UCSD-AML1 (cell line): ENCODE results near the gene MIOX.

Experiments used
- DNase-seq: peaks from one replicate; lab custom pipeline; 2025; ENCODE audit not compliant: unreplicated experiment; lab: John Stamatoyannopoulos, UW

Gene MIOX

DNA sequence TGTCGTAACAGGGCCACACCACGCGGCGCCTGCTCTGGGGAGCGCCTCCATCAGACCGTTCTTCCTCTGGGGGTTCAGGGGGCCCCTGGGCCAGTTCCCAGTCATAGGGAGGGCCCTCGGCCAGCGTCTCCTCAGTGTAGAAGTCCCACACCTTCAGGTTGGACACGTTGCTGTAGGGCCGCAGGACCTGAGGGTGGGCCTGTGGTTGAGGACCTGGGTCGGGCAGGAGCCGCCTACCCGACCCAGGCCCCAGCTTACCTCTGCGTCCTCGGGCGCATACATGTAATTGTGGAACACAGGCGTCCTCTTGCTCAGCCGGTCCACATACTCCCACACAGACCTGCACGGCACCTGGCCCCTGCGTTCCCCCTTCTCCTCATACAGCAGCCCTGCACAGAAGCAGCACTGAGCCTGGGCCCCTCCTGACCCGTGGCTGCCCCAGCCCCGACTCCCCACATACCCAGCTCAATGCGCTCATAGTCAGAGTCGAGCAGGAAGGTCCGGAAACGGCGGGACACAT lies 32.0 kb upstream of the MIOX start:
- no peak for DNase-seq

DNA sequence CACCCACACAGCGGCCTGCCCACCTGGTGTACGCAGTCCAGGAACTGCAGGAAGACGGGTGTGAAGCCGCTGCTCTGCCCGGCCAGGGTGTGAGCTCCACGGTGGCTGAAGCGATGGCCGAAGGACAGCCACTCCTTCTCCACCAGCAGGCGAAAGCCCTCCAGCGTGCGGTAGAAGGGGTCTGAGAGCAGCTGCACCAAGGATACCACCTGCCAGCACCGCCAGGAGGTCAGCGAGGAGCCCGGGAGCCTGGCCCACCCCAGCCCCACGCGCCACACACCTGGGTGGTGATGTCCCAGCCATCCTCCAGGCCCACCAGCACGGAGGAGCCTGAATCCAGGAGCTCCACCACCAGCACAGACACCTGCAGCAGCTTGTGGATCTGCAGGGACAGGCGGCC lies 31.5 kb upstream of the MIOX start:
- DNase-seq = no peak

DNA sequence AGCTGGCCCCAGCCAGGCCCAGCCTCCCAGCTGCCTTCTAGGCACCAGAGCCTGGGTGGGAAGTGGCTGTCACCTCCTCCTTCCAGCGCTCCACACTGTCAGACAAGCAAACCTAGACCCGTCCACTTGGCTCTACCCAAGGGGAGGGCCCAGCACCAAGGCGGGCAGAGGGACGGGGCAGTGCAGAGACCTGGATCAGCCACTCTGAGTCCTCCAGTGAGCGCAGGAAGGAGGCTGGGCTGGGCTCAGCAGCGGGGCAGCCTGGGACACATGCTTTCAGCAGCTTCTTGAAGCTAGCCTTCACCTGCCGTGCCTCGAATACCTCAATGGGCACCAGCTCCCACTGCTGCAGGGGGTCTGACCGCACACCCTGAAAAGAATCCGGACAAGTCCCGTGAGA lies 30.6 kb upstream of the MIOX start:
- no peak for DNase-seq

DNA sequence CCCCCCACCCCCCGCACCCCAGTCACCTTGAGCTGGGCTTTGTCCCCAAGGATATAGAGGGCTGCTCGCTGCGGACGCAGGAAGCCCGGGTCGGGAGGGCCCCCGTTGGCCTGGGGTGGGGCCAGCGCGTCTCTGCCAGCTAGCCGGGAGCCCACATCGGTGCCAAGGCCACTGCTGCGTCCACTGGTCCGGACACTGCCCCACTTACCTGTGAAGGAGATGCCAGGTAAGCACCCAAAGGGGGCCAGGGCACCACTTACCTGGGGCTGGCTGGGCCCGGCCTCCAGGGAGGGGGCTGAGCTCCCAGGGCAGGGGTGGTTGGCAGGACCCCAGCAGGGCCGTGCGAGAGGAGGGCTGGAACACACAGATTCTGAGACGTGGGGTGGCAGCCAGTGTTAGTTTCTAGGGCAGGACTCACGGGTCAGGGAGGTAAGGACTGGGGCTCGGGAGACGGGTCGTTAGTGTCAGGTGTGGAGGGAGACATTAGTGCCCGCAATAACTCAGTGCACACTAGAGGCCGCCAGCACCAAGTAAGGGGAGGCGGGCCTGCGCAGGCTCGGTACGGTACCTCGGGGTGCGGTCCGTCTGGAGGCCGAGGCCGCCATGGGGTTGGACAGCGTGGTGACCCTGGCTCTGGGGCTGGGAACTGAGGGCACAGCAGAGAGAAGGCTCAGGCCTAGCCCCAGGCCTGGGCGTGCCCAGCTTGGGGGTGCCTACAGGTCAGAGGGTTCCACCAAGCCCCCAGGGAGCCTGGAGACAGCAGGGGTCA lies 30.0 kb upstream of the MIOX start:
- no peak for DNase-seq

DNA sequence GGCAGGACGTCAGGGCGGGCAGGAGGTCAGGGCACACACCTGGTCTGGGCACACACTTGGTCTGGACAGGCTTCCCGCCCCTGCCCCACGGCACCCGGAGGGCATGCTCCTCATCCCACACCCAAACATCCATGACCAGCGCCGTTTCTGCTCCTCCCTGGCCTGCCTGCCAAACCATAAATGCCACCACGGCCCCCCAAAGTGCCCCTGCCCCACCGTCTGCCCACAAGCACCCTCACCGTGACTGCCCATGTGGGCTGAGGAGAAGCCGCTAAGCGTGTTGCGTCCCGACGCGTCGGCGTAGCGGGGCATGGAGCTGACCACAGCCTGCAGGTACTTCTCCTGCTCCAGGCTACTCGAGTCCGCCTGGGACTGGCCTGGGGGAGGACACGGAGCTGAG lies 27.6 kb upstream of the MIOX start:
- DNase-seq = no peak

DNA sequence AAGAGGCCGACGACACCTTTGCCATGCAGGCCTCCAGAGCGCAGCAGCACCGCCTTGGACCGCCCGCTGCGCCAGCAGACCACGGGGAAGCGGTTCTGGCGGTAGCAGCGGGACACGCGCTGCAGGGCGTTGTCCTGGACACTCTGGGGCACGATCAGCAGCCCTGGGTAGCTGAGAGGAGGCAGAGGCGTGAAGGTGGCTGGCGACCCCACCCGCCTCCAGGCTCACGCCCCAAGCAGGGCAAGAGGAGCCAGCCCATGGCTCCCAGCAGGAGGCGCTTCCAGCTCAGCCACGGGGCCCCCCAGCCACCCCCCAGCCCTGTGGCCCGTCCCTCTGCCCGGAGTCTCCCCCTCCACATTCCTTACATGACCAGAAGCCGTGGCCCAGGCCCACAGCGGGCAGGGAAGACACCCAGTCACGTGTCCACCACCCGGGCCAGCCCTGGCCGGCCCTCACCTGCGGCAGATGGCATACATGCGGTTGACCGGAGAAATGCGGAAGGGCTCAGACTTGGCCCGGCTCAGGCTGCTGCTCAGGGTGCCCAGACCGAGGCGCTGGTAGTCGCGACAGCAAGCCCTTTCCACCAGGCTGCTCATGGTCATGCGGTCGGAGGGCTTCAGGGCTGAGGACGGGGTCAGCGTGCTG lies 27.0 kb upstream of the MIOX start:
- DNase-seq = no peak

DNA sequence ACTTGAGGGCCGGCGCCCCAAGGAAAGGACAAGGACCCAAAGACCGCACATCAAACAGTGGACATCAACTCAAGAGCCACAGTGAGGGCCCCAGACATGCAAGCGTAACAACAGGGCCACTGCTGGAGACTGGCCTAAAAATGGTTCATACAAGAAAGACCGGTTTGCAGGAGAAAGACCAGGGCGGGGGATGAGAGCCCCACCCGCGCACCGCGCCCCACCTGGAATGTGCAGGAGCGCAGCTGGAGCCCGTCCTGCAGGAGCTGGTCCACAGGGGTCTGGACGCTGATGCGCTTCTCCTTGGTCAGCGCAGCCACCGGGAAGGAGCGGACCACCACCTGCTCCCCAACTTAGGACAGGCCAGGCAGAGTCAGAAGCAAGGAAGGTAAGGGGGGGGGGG lies 25.7 kb upstream of the MIOX start:
- DNase-seq = no peak

DNA sequence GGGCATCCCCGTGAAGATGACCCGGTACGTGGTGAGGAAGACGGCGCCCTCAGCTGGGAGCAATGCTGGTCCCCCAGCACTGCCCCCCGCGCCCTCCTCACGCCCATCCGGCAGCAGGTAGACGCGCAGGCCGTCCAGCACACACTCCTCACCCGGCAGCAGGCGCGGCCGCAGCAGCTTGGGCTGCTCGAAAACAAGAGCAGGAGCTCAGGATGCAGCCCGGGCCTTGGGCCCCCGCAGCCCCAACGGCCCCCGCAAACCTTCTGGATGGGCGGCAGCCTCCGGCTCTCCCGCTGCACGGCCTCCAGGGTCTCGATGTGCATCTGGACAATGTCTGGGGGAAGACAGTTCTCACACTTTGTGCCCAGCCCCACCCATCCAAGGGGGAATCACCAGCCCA lies 25.1 kb upstream of the MIOX start:
- no peak for DNase-seq

DNA sequence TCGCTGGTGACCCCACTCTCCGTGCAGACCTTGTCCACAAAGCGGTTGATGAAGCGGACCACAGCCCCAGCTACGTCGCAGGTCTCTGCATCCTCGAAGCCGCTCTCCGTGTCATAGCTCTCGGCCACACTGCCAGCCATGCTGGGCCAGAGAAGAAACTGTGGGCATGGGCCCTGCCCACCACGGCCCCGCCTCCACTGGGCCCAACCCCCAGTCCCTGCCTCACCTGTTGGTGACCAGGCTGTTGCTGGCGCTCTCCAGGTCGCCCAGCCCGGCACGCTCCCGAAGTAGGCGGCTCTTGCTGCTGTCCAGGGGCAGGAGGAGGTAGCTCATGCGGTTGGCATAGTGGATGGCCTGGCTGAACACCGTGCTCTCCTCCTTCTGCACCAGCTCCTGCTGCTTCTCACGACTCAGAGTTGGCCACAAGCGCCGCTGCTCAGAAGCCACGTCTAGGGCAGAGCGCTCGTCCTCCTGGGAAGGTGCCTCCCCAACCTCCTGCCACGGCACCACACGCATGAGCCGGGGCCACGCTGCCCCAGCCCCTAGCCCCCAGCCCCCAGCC lies 24.6 kb upstream of the MIOX start:
- DNase-seq = no peak

DNA sequence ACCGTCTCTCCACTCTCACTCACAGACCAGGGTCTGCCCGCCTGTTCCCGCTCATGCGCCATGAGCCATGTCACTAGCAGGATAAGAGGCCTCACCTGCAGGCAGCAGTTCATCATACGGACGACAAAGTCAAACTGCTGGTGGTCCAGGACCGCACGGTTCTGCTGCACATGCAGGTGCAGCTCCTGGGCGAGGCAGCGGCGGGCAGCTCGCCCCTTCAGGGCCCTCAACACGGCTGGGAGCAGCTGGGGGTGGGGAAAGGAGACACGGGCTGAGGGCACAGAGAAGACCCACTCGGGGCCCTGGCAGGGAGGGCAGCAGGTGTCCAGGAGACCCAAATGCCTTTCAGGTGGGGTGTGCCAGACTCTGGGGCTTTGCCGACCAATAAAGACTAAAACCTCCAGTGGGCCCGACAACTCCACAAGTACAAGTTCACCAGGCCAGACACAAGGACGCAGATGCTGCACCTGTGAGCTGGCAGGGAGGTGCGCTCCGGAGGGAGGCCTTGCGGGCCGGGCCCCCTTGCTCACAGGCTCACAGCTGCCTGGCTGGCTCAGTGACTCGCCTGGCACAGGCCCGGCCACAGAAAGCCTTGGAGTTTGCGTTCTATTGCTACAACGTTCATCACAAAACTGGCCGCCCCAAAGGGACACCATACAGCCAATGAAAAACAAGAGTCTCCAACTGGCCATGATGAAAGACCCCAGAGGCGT lies 23.3 kb upstream of the MIOX start:
- DNase-seq = no peak

DNA sequence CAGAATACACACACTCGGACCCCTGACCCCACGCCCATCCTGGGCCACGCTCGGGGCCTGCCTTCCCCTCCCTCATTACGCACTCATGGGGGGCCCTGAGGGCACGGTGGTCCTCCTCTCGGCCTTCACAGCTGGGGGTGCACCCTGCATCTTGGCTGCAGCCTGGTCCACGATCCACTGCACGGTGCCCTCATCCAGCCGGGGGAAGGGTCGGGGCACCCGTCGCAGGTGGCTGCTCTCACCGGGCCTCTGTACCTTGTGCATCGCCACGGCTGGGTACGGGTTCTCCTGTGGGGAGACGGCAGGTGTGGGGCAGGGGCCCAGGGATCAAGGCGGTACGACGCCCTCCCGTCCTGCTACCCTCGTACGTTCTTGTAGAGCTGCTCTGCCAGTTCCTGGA lies 22.2 kb upstream of the MIOX start:
- no peak for DNase-seq

DNA sequence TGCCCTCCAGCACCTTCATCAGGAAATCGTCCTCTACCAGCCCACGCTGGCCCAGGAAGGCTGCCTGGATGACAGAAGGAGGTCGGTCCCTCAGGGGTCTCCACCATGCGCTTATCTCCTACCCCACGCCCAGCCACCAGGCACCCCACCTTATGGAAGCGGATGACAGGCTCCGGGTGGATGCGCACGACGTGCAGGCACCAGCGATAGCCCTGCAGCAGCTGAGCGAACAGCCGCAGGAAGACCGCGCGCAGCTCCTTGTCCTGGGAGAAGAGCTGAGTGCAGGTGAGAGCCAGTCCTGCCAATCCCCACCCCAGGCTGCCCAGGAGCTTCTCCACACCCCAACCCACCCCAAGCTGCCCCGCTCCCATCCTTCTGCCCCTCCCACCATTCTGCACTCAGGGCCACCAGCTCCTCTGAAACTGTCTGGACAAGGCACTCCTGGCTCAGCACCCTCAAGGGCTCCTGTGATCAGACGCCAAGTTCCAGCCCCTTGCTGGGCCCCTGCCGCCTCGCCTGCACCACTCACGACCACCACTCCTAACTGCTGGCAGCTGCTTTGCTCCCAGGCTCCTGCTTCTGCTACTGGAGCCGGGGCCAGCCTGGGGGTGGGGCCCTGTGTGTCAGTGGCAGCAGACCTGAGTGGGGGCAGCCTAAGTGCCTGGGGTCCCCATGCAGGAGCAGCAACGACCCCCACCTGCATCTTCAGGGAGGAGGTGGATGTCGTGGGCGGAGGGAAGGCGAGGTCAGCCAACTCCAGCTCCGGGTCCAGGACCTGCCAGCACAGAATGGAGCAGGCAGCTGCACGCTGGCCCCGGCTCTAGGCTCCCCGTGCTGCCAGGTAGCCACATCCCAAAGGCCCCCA lies 21.4 kb upstream of the MIOX start:
- DNase-seq = no peak

DNA sequence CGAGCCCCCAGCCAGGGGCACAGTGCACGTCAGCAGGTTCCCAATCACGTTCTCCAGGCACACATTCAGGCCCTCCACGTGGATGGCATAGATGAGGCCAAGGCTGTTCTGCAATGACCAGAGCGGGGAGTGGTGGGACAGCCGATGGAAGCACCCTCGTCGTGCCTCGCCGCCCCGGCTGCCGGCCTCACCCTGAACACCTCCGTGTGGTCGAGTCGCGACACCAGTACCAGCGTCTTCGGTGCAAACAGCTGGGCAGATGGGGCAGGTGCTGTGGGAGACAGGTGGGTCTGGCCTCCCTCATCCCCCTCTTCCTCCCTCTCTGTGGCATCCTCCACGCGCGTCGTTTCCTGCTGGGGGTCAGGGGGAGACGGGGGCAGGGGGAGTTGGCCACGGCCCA lies 19.3 kb upstream of the MIOX start:
- no peak for DNase-seq

DNA sequence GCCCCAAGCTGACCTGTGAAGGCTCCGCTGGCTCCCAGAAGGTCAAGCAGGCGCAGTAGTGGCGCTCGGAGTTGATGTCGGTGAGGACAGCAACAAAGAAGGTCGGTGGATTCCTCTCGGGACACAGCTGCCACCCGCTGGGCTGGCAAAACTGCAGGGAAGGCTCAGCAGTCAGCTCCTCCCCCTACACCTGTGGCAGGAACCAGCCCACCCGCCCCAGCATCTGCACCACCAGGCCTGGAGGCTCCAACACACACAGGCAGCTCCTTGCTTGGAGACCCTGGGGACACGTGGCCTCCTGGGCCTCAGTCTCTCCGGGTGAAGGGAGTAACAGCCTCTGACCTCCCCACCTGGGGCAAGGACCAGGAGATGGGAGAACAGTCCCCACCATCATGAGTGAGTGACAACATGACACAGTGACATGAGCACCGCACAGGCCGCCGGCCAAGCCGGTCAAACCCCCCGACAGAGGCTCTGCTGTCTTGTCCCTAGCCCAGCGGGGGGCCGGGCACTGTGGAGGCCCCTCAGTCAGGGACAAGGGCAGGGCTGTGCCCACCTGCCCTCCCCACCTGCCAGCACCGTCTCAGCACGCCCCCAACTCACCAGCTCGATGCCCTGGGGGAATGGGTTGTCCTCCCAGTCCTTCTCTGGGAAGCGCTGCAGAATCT lies 18.8 kb upstream of the MIOX start:
- no peak for DNase-seq

DNA sequence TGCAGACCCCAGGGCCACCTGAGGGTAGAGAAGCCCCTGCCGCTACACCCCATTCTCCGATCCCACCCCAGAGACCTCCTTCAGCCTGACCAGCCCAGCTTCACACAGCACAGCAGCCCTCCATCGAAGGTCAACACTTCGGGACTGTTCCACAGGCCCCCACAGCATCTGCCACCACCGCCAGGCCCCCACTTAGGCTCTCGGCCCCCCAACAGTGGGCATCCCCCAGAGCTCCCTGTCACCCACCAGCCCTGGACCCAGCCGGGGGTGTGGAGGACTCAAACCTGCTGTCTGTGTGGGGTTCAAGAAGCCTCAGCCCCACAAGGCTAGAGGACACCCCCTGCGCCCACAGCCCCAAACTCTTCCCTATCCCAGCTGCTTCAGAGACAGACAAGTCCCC lies 18.0 kb upstream of the MIOX start:
- no peak for DNase-seq

DNA sequence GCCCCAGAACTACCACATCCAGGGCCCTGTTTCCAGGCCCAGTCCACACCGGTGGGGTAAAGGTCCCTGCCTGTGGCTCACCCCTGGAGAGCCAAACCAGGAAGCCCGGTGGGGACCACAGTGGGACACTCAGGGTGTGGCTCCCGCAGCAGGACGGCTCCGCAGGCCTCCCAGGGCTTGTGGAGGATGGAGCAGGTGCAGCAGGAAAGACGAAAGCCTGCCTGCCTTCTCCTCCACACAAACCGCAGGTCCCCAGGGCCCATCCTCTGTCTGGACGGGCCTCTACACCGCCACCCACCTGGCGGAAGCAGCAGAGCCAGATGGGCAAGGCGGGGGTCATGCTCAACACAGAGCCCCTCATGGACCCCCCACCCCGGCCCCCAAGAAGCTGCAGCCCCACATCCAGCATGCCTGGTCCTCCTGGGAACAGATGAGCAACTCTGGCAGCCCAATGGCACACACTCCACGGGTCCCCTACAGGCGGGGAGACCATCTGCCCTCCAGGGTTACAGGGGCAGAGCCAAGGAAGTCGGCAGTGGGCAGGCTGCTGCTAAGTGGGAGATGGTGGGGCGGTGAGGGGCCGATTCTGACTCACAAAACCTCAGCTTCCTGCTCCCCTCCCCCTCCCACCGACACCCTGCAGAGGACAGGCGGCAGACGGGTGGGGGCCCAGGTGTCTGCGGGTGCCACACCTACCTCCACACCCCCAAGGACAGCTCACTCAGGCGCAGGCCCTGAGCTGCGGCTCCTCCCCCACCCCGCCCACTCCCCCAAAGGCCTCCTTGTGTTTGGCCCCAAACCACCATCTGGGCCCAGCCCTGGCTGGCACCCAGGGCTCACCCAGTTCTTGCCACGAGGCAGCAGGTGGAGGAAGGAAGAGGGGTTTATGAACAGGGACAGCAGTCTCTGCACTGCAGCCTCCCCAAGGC lies 17.0 kb upstream of the MIOX start:
- peak; percentile 86 for DNase-seq

DNA sequence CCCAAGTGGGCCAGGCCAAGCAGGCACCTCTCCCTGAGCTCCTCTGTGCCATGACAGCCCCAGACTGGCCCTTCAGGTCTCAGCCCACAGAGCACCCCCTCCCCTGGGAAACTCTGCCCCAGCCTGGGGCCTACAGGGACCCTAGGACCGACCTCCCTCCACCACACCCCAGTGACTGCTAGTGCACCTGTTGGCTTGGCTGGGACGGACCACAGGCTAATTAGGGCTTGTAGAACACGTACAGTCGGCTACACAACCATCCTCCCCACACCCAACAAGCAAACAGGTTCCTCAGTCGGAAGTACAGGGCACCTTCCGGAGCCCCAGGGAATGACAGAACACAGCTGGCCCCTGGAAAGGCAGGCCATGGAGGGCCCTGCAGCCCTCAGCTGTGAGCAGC lies 16.2 kb upstream of the MIOX start:
- DNase-seq = no peak

DNA sequence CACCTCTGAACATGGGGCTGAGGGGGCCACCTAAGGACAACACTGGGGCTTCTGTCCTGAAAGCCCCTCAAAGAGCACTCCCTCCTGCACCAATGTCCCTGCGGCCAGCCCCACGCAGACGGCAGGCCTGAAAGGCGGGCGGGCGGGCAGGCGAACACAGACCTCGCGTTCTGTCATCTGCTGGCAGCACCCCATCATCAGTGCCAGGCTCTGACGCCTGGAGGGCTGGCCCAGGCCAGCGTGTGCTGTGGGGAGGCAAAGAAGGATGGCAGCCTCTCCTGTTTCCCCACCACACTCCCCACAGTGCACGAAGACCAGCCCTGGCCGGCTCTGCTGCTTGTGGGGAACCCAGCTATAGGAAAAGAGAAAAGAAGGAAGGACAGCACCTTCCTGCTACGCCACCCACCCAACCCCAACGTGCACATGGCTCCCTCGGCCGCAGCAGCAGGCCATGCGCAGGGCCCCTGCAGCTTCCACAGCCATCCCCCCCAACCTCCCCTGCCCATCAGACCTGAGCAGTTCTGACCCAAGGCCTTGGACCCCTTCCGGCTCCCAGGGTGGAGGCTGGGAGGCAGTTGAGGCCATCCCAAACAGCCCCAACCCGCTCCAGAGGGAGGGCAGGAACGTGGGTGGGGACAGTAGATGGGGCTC lies 15.3 kb upstream of the MIOX start:
- no peak for DNase-seq

DNA sequence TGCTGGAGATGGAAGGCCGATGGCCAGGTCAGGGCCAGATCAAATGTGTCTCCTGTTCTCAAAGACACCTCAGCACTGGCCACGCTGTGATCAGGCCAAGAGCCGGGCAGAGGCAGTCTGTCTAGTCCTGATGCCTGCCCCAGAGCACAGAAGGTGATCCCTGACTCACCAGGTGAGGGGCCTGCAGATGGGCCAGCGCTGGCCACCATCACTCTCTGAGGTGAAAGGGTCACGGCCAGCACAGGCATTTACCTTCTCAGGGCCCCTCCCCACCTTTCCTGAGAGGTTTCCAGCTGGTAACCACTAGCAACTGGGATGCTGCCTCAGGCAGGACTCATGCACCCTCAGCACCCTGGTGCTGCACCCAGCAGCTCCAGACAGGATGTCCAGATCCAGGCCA lies 14.7 kb upstream of the MIOX start:
- no peak for DNase-seq
